Transverse colon (tissue), 4 donors: ENCODE results near the gene FAIM2. TPM values are rescaled to one million over a fixed set of nuclear protein-coding genes. Genes with fewer than 3 reads are reported as not detected.

ENCODE experiments used
- DNase-seq: peaks from one replicate; pipeline ENCODE4 v3.0.0-alpha.2; 2019
- H3K27ac ChIP-seq, 4 donors: fragments of 200-600 bp; sonication (generic); 2 replicates each; pipeline ENCODE4 v1.5.1; 2016 to 2018; ENCODE audit warnings: inconsistent platforms in 4 of 4
- H3K27me3 ChIP-seq: fragments of 200-600 bp; sonication (generic); 2 replicates; pipeline ENCODE4 v1.5.1; 2017; ENCODE audit warnings: inconsistent platforms
- H3K36me3 ChIP-seq, 4 donors: fragments of 200-600 bp; sonication (generic); 2 replicates each; pipeline ENCODE4 v1.5.1; 2017 to 2019; ENCODE audit warnings: inconsistent platforms in 4 of 4
- H3K4me1 ChIP-seq, 4 donors: fragments of 200-600 bp; sonication (generic); 2 replicates each; pipeline ENCODE4 v1.5.1; 2017 to 2020; ENCODE audit warnings: inconsistent platforms in 4 of 4
- H3K4me3 ChIP-seq, 4 donors: fragments of 200-600 bp; sonication (generic); 1 replicate in 1 of 4; 2 replicates in 3 of 4; pipeline versions ENCODE4 v1.5.1 to v1.6.1; 2017 to 2019; ENCODE audit warnings: inconsistent platforms in 4 of 4
- H3K9me3 ChIP-seq, 2 donors: fragments of 200-600 bp; sonication (generic); 2 replicates each; pipeline ENCODE4 v1.5.1; 2017 to 2019; ENCODE audit warnings: inconsistent platforms in 2 of 2
- CTCF ChIP-seq, 5 experiments: fragments of 200-600 bp in 3 of 5; fragments of 450-650 bp in 2 of 5; sonication (generic) in 3 of 5; IDR thresholded peaks; 1 replicate in 2 of 5; 2 replicates in 3 of 5; pipeline ENCODE4 v1.5.1; 2016 to 2017; ENCODE audit warnings: antibody characterized with exemption in 5 of 5, inconsistent platforms in 3 of 5, mild to moderate bottlenecking in 2 of 5, moderate library complexity in 1 of 5
- EP300 ChIP-seq: sonication (generic); formaldehyde crosslinking; IDR thresholded peaks from one replicate; pipeline ENCODE4 v1.6.1; 2017; ENCODE audit warnings: antibody characterized with exemption, low read depth
- POLR2A ChIP-seq: fragments of 450-650 bp; IDR thresholded peaks from one replicate; pipeline ENCODE4 v1.6.1; 2016; ENCODE audit warnings: antibody characterized with exemption, mild to moderate bottlenecking, moderate library complexity
- POLR2AphosphoS5 ChIP-seq, 3 donors: sonication (generic); formaldehyde crosslinking; IDR thresholded peaks; one replicate each; pipeline ENCODE4 v1.6.1; 2016; ENCODE audit warnings: antibody characterized with exemption in 3 of 3
- WGBS, 2 donors: methylation state at CpG; one replicate each; pipeline ENCODE4 v1.1.5; 2018; ENCODE audit warnings: low coverage in 1 of 2; 5-methylcytosine and 5-hydroxymethylcytosine counted together
- in situ Hi-C, 4 donors: fragments of 200-750 bp; cut with MboI; loops; one replicate each; pipeline versions ENCODE4 v1.15.0 to v1.15.1; 2017; ENCODE audit warnings: low sequenced_read_pairs in 3 of 4, low pct_ligation_motif_present in 1 of 4, low pct_unique_long_range_greater_than_20kb in 1 of 4
- intact Hi-C: fragments of 100-400 bp; cut with DNase I; formaldehyde crosslinking; loops from one replicate; pipeline ENCODE4 v1.15.1; 2023; ENCODE audit warnings: low total_unique reads
- total RNA-seq, 4 donors: library from RNA; depleted of rRNA; stranded (reverse); fragments of >200 nt; gene quantifications; one replicate each; pipeline ENCODE4 v1.1.0, GENCODE V29; 2016

The FAIM2 gene
- total RNA-seq = 1 to 10 TPM; 1.5 to 2.8 (median 2.5) TPM

GRCh38 chr12:49903700-49904423 is at the start of gene FAIM2:
TSS of gene FAIM2 (minus strand) at chr12:49903900. CDS start at chr12:49903792, 108 bp downstream.
- Histone ChIP-seq H3K36me3 (no peaks in the 10 kb centered on the region), H3K4me1 (peaks cover 0 to 7% (median 6%) of the 10 kb centered on the region in 4 donors), H3K27me3 (peaks cover 11% of the 10 kb centered on the region), H3K4me3 (peak within 1 kb of the TSS in 3 of 4 donors; percentile 20 to 45 (median 29)), H3K27ac (peak within 1 kb of the TSS in 3 of 4 donors; percentile 0 to 46 (median 36)), H3K9me3 (no peaks in the 10 kb centered on the region)
- intact Hi-C loops = no loop called here
- no peak for TF ChIP-seq EP300
- TF ChIP-seq POLR2AphosphoS5 (IDR thresholded peaks at IDR 0.05) = no peak
- TF ChIP-seq CTCF (IDR thresholded peaks at IDR 0.05) = no peak
- no peak for TF ChIP-seq POLR2A
- WGBS, 2 donors = 8% methylated on average over 34 of the region's 56 CpGs; no CpG with 5 or more reads in 1 of the 2 donors
- in situ Hi-C loops = no loop called here
- peak; percentile 24 for DNase-seq

GRCh38 chr12:49953151-49953550 is 49.5 kb upstream of the FAIM2 start:
- intact Hi-C loops = no loop called here
- in situ Hi-C loops = loop anchor here in 1 of 4 donors (25.0 kb wide), 1 partner anchor 234 kb away; no protein-coding TSS in a partner anchor
- Histone ChIP-seq H3K27ac (no peak overlapping the region), H3K4me3 (no peak overlapping the region), H3K9me3 (no peaks in the 10 kb centered on the region), H3K36me3 (no peaks in the 10 kb centered on the region), H3K4me1 (no peaks in the 10 kb centered on the region), H3K27me3 (peaks cover 45% of the 10 kb centered on the region)
- DNase-seq = no peak
- WGBS, 2 donors = 77 to 82% methylated on average over 2 to 4 of the region's 4 CpGs
- TF ChIP-seq POLR2A (no peak), EP300 (no peak), POLR2AphosphoS5 (IDR thresholded peaks at IDR 0.05) (no peak), CTCF (IDR thresholded peaks at IDR 0.05) (no peak)

- WGBS, 2 donors = 72% methylated on average over 1 of the region's 1 CpG; no CpG with 5 or more reads in 1 of the 2 donors
Measured at GRCh38 chr12:49952391-49953055, 48.8 kb upstream of the FAIM2 start.

More at GRCh38 chr12:49952391-49953055, 48.8 kb upstream of the FAIM2 start:
- no peak for DNase-seq
- Histone ChIP-seq H3K27ac (no peak overlapping the region), H3K4me1 (no peaks in the 10 kb centered on the region), H3K36me3 (no peaks in the 10 kb centered on the region), H3K9me3 (no peaks in the 10 kb centered on the region), H3K4me3 (no peak overlapping the region), H3K27me3 (peaks cover 39% of the 10 kb centered on the region)
- no peak for TF ChIP-seq POLR2A
- TF ChIP-seq EP300 = no peak
- no peak for TF ChIP-seq POLR2AphosphoS5 (IDR thresholded peaks at IDR 0.05)
- TF ChIP-seq CTCF (IDR thresholded peaks at IDR 0.05) = no peak
- in situ Hi-C loops = loop anchor here in 1 of 4 donors (25.0 kb wide), 1 partner anchor 235 kb away; no protein-coding TSS in a partner anchor
- intact Hi-C loops = no loop called here
